HG02642 (cell line): Measurements from ENCODE around the gene LHB.
A peak's percentile ranks its signal among the peaks of the same experiment; 100 is the strongest.
"Not testable (repeated sequence)": the region's sequence is repeated elsewhere in the genome, so short reads cannot be mapped to it uniquely, and the experiment has no call there.

Experiments used
- ATAC-seq: cut with Tn5 transposase; IDR thresholded peaks from one replicate; pipeline ENCODE4 v1.9.1; 2021; ENCODE audit warnings: mild to moderate bottlenecking; ENCODE audit not compliant: unreplicated experiment, poor library complexity

The LHB gene

GRCh38 chr19:49017041-49017665 is at the start of gene LHB:
Gene LHB, minus strand, starts transcription at chr19:49017091. Its CDS starts 10 bp downstream, at chr19:49017081.
- no peak for ATAC-seq

GRCh38 chr19:49065905-49066512 is 49.1 kb upstream of the LHB start:
- ATAC-seq: no peak

GRCh38 chr19:49064768-49065611 is 48.1 kb upstream of the LHB start, which contains the start of gene NTF4:
Gene NTF4, minus strand, starts transcription at chr19:49064818. Its CDS starts 2,821 bp downstream, at chr19:49061997.
- no peak for ATAC-seq

GRCh38 chr19:49064029-49064629 is 47.2 kb upstream of the LHB start:
- ATAC-seq: no peak

GRCh38 chr19:49061445-49061844 is 44.6 kb upstream of the LHB start:
- ATAC-seq: no peak

GRCh38 chr19:49061000-49061399 is 44.1 kb upstream of the LHB start:
- ATAC-seq: no peak

- no peak for ATAC-seq
Measured at GRCh38 chr19:49059053-49059452, 42.2 kb upstream of the LHB start.

GRCh38 chr19:49058562-49058961 is 41.7 kb upstream of the LHB start:
- ATAC-seq: no peak

GRCh38 chr19:49057636-49058234 is 40.8 kb upstream of the LHB start, which contains the start of gene CGB7:
Gene CGB7, minus strand, starts transcription at chr19:49057749. Its CDS starts 2,374 bp downstream, at chr19:49055375.
- no peak for ATAC-seq

- ATAC-seq: not testable (repeated sequence)
Measured at GRCh38 chr19:49056902-49057596, 40.2 kb upstream of the LHB start.

GRCh38 chr19:49056101-49056901 is 39.4 kb upstream of the LHB start:
- ATAC-seq: peak; percentile 68

- ATAC-seq: not testable (repeated sequence)
Measured at GRCh38 chr19:49050376-49051033, 33.6 kb upstream of the LHB start.

GRCh38 chr19:49049834-49050233 is 32.9 kb upstream of the LHB start:
- ATAC-seq: not testable (repeated sequence)

GRCh38 chr19:49049011-49049410 is 32.1 kb upstream of the LHB start, which contains the start of gene CGB8:
Gene CGB8, minus strand, starts transcription at chr19:49049111. Its CDS starts 372 bp downstream, at chr19:49048739.
- not testable (repeated sequence) for ATAC-seq

- not testable (repeated sequence) for ATAC-seq
Measured at GRCh38 chr19:49043548-49043947, 26.7 kb upstream of the LHB start, which contains the start of gene CGB5. Gene CGB5, plus strand, starts transcription at chr19:49043848. Its CDS starts 362 bp downstream, at chr19:49044210.

- not testable (repeated sequence) for ATAC-seq
Measured at GRCh38 chr19:49042666-49043065, 25.8 kb upstream of the LHB start.

GRCh38 chr19:49042177-49042576 is 25.3 kb upstream of the LHB start:
- ATAC-seq: no peak

GRCh38 chr19:49039736-49040135 is 22.8 kb upstream of the LHB start:
- ATAC-seq: not testable (repeated sequence)
